Measurements from ENCODE around the gene MFRP.

MFRP gene

GRCh38 chr11:119367661-119368120 lies 21.2 kb upstream of the MFRP start:
- no peak for TF ChIP-seq CTCF (IDR thresholded peaks at IDR 0.05; ENCODE audit: control insufficient read depth, extremely low read depth, insufficient read depth)
- no peak for DNase-seq (ENCODE audit: low read depth)
- no peak overlapping the region for H3K4me3 ChIP-seq (ENCODE audit: low read depth, low read length)

- no peak for TF ChIP-seq CTCF (IDR thresholded peaks at IDR 0.05; ENCODE audit: control insufficient read depth, extremely low read depth, insufficient read depth)
- no peak for DNase-seq (ENCODE audit: low read depth)
- H3K4me3 ChIP-seq (ENCODE audit: low read depth, low read length) = no peak overlapping the region
Observed at GRCh38 chr11:119366690-119367620, 20.4 kb upstream of the MFRP start.

DNA sequence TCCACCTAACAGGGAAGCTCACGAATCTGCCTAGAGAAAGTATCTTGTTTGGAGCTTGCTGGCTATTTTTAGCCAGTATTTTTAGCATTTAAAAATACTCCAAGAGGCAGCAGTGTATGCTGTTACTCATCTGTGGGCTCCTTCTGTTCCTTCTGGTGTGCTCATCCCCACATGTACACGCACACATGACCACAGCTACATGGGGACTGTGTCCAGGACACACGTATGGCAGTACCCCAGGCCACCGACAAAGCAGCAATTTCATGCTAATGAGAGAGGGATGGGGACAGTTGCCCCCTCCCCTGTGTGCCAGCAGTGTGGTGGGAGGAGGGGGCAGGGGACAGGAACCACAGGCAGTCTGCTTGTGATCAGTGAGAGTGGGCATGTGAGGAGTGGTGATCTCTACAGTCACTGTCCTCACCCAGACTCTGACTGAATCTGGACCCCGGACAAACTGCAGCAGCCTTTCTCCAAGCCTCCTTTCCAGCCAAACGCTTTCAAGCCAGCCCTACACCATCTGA lies 18.6 kb upstream of the MFRP start:
- DNase-seq (ENCODE audit: low read depth) = no peak
- TF ChIP-seq CTCF (IDR thresholded peaks at IDR 0.05; ENCODE audit: control insufficient read depth, extremely low read depth, insufficient read depth) = no peak
- no peak overlapping the region for H3K4me3 ChIP-seq (ENCODE audit: low read depth, low read length)

DNA sequence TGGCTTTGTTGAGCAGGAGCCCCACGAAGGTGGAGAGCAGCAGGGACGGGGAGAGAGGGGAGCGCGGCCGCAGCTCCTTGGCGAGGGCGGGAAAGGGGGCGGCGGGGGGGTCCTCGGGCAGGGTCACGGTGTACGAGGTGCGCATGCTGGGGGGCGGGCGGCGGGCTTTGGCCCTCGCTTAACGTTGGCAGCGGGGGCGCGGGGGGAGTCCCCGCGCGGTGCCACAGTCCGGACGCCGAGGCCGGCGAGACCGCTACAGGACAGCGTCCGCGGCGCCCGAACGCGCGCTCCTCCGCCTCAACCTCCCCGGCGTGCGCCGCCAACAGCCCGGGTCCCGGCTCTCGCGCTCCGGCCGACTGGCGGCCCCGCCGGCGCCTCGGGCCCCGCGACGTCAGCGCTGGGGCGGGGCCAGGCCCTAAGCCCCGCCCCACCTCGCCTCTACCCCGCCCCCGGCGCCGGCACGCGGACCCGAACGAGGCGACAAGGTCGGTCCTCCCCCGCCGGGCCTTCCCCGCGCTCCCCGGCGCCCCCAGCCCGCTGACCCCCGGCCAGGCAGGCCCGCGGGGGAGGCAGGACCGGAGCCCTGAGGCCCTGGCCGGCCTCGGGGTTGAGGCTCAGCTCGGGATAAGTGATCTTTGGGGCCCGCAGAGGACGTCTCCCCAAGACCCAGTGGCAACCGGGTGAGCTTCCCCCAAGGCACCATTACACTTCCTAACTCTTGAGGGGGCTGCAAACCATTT lies 17.5 kb upstream of the MFRP start:
- no peak for DNase-seq (ENCODE audit: low read depth)
- H3K4me3 ChIP-seq (ENCODE audit: low read depth, low read length) = peak overlapping the region; percentile 46

GRCh38 chr11:119363081-119363850 lies 16.8 kb upstream of the MFRP start:
- no peak for DNase-seq (ENCODE audit: low read depth)
- no peak for TF ChIP-seq CTCF (IDR thresholded peaks at IDR 0.05; ENCODE audit: control insufficient read depth, extremely low read depth, insufficient read depth)

More for the DNA sequence above, 17.5 kb upstream of the MFRP start:
- no peak for TF ChIP-seq CTCF (IDR thresholded peaks at IDR 0.05; ENCODE audit: control insufficient read depth, extremely low read depth, insufficient read depth)

DNA sequence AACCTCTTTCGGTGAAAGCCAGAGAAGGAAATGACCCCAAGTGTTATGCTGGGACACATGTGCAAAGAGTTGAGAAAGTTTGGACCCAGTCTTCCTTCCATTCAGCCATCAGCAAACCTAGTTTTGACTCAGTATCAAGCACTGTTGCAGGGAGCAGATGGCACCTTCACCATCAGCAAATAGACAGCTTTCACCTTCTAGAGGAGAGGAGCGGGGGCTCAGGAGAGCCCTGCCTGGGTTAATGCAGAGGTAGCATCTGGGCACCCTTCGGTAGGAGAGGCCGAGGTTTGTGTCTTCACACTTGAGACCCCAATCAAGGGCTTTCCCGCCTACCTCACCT lies 16.2 kb upstream of the MFRP start:
- TF ChIP-seq CTCF (IDR thresholded peaks at IDR 0.05; ENCODE audit: control insufficient read depth, extremely low read depth, insufficient read depth) = no peak
- no peak for DNase-seq (ENCODE audit: low read depth)
- H3K4me3 ChIP-seq (ENCODE audit: low read depth, low read length) = no peak overlapping the region

More at GRCh38 chr11:119363081-119363850, 16.8 kb upstream of the MFRP start:
- H3K4me3 ChIP-seq (ENCODE audit: low read depth, low read length) = peak overlapping the region; percentile 46
